ENCODE data around the gene NAV2. TPM values are rescaled to one million over a fixed set of nuclear protein-coding genes. Genes with fewer than 3 reads are reported as not detected.

NAV2 gene
- total and polyA plus RNA-seq, 2 experiments from 2014 or later: 26.0 to 45.0 TPM

DNA sequence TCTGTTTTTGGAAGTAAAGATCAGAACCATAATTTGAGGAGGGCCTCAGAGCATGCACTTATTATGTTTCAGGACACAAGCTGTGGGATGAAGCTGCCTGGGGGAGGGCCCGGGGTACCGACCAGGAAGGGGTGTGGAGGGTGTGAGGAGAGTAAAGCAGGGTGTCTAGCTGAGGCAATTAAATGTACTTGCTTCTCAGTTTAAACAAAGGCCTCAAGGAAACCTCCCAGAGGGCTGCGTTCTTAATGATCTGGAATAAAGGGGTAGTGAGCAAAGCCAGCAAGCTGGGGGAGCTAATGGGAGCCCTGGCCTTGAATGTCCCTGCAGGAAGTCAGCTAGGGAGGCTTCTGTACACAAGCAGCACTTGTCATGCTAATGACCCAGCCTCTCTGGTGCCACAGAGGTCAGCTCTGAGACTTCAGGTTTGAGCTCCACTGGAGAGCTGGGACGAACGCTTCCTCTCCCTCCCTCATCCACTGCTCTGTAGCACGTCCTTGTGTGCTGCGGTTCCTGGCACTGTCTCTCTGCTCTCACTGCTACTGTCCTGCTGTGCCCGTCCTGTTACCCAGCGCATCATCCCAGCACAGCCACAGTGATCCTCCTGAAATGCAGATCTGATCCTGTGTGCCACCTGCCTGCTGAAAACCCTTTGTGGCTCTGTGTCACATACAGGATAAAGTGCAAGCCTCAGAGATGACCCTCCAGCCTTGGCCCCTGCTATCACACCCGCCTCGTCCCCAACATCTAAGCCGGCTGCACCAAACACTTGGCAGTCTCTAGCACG lies 287.9 kb downstream of the NAV2 start (continued):
- TF ChIP-seq, protein P1, sequence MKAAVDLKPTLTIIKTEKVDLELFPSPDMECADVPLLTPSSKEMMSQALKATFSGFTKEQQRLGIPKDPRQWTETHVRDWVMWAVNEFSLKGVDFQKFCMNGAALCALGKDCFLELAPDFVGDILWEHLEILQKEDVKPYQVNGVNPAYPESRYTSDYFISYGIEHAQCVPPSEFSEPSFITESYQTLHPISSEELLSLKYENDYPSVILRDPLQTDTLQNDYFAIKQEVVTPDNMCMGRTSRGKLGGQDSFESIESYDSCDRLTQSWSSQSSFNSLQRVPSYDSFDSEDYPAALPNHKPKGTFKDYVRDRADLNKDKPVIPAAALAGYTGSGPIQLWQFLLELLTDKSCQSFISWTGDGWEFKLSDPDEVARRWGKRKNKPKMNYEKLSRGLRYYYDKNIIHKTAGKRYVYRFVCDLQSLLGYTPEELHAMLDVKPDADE (IDR thresholded peaks at IDR 0.05): peak; percentile 50; the same call in 1 of the 2 replicates
- peak; percentile 91 for TF ChIP-seq NANOG (IDR thresholded peaks at IDR 0.05; ENCODE audit: borderline replicate concordance)
- TF ChIP-seq, protein P2, sequence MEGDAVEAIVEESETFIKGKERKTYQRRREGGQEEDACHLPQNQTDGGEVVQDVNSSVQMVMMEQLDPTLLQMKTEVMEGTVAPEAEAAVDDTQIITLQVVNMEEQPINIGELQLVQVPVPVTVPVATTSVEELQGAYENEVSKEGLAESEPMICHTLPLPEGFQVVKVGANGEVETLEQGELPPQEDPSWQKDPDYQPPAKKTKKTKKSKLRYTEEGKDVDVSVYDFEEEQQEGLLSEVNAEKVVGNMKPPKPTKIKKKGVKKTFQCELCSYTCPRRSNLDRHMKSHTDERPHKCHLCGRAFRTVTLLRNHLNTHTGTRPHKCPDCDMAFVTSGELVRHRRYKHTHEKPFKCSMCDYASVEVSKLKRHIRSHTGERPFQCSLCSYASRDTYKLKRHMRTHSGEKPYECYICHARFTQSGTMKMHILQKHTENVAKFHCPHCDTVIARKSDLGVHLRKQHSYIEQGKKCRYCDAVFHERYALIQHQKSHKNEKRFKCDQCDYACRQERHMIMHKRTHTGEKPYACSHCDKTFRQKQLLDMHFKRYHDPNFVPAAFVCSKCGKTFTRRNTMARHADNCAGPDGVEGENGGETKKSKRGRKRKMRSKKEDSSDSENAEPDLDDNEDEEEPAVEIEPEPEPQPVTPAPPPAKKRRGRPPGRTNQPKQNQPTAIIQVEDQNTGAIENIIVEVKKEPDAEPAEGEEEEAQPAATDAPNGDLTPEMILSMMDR (conservative IDR thresholded peaks at IDR 0.05; ENCODE audit: low read depth in 2 of 2): peak in 1 of 2 experiments; percentile 9; a peak in 1 of 4 replicates

DNA sequence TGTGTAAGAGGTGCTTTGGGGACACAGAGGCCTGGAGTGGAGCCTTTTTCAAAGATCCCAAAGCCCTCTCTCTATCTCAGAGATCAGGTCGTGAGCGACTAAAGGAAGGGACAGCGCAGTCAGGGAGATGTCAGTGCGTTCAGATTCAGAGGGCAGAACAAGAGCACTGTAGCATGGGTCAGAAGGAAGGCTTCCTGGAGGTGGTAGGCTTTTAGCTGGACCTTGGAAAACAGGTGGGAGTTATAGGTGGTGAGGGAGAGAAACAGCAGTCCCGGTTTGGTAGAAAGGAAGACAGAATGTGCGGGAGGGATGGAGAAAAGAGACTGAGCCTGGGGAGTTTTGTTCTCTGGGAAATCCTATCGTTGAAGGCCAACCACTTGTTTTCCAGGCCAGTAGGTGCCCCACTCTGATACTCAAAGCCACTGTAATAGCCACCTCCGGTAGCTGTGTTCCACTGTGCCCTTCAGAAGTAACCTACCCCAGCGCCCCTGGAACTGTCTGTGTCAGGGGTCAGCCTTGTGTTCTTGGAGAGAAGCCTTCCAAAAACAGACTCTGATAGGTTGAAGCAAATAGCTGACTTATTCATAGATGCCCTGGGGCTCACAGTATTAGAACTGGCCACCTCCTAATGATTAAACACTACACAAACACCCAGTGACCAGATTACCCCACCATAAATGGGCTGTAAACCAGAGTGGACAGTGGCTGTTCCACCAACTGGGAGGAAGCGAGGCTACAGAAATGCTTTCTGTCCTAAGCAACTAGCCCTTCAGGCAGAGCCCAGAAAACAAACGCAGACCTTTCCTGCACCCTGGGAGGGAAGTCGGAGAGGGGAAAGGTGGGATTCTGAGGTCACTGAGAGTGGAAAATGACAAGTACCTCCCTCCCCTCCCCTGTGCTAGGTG lies 289.9 kb downstream of the NAV2 start:
- Histone ChIP-seq H2AFZ (no peak overlapping the region), H3K4me2 (peak overlapping the region; percentile 67; the same call in 1 of the 2 replicates), H3F3A (replicated peaks; ENCODE audit: low read depth) (peaks cover 15% of the 10 kb centered on the region; the same call in 1 of the 2 replicates), H3K9me2 (ENCODE audit: insufficient read depth) (no peaks in the 10 kb centered on the region), H3K4me3 (no peak overlapping the region), H3K27me3 (ENCODE audit: insufficient read depth) (peaks cover 44% of the 10 kb centered on the region), H3K79me2 (replicated peaks; ENCODE audit: insufficient read depth) (peaks cover 10% of the 10 kb centered on the region; the same call in 1 of the 2 replicates), H3K4me1 (ENCODE audit: insufficient read depth) (peaks cover 34% of the 10 kb centered on the region), H4K20me1 (replicated peaks; ENCODE audit: insufficient read depth) (peaks cover 49% of the 10 kb centered on the region), H3K36me3 (ENCODE audit: insufficient read depth) (no peaks in the 10 kb centered on the region), H3K27ac (ENCODE audit: low read depth) (no peak overlapping the region)
- no peak overlapping the region for H3K27ac Mint-ChIP-seq
- peaks cover 62% of the 10 kb centered on the region for H3K4me1 Mint-ChIP-seq
- H3K9me3 Mint-ChIP-seq: no peaks in the 10 kb centered on the region
- H3K4me3 Mint-ChIP-seq: no peak overlapping the region
- H3K36me3 Mint-ChIP-seq (ENCODE audit: low read depth): peaks cover 6% of the 10 kb centered on the region; the same call in 2 of the 3 replicates
- peaks cover 35% of the 10 kb centered on the region for H3K27me3 Mint-ChIP-seq (ENCODE audit: insufficient read depth, low read depth, poor library complexity)
- ATAC-seq (no peak), DNase-seq (ENCODE audit: low spot score) (no peak)
- no peak for TF ChIP-seq CREB1 (CRISPR knock-in tag; IDR thresholded peaks at IDR 0.05; ENCODE audit: low read depth)
- no peak for TF ChIP-seq STAT1 (IDR thresholded peaks at IDR 0.05; ENCODE audit: unreplicated experiment)
- TF ChIP-seq, protein P3, sequence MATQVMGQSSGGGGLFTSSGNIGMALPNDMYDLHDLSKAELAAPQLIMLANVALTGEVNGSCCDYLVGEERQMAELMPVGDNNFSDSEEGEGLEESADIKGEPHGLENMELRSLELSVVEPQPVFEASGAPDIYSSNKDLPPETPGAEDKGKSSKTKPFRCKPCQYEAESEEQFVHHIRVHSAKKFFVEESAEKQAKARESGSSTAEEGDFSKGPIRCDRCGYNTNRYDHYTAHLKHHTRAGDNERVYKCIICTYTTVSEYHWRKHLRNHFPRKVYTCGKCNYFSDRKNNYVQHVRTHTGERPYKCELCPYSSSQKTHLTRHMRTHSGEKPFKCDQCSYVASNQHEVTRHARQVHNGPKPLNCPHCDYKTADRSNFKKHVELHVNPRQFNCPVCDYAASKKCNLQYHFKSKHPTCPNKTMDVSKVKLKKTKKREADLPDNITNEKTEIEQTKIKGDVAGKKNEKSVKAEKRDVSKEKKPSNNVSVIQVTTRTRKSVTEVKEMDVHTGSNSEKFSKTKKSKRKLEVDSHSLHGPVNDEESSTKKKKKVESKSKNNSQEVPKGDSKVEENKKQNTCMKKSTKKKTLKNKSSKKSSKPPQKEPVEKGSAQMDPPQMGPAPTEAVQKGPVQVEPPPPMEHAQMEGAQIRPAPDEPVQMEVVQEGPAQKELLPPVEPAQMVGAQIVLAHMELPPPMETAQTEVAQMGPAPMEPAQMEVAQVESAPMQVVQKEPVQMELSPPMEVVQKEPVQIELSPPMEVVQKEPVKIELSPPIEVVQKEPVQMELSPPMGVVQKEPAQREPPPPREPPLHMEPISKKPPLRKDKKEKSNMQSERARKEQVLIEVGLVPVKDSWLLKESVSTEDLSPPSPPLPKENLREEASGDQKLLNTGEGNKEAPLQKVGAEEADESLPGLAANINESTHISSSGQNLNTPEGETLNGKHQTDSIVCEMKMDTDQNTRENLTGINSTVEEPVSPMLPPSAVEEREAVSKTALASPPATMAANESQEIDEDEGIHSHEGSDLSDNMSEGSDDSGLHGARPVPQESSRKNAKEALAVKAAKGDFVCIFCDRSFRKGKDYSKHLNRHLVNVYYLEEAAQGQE (IDR thresholded peaks at IDR 0.05; ENCODE audit: unreplicated experiment): no peak
- no peak for TF ChIP-seq EZH2 (IDR thresholded peaks at IDR 0.05; ENCODE audit: low read depth, unreplicated experiment)
- TF ChIP-seq, protein P1 (IDR thresholded peaks at IDR 0.05): no peak
- TF ChIP-seq EZH2phosphoT487 (IDR thresholded peaks at IDR 0.05; ENCODE audit: unreplicated experiment): no peak
- no peak for TF ChIP-seq ZNF331 (CRISPR knock-in tag; IDR thresholded peaks at IDR 0.05; ENCODE audit: low read depth)
- no peak for TF ChIP-seq NANOG (IDR thresholded peaks at IDR 0.05; ENCODE audit: borderline replicate concordance)
- TF ChIP-seq ZNF114 (CRISPR knock-in tag; IDR thresholded peaks at IDR 0.05): no peak

Data from GM23338 (cell line).